IMR-90 (cell line): Measurements from ENCODE around the gene TCERG1L. TPM values are rescaled to one million over a fixed set of nuclear protein-coding genes. Genes with fewer than 3 reads are reported as not detected.

Source experiments
- ATAC-seq: fragments of 200-7000 bp; cut with Tn5 transposase; 2 replicates; pipeline ENCODE4 v1.9.1; 2020; ENCODE audit warnings: low read depth, mild to moderate bottlenecking, moderate library complexity
- BruUV-seq: library from RNA; stranded (reverse); fragments of 400-500 nt; replicated peaks from 2 replicates; lab custom pipeline; 2021; lab: Mats Ljungman, UMichigan
- CTCF ChIA-PET: fragments of 300-600 bp; formaldehyde crosslinking; extraction: SDS; loops from one replicate; lab custom pipeline; 2021; ENCODE audit warnings: antibody characterized with exemption; lab: Yijun Ruan, JAX
- POLR2A ChIA-PET: fragments of 300-600 bp; sonication (Branson Sonifier 250); formaldehyde crosslinking; loops from one replicate; lab custom pipeline; 2022; ENCODE audit warnings: antibody characterized with exemption; ENCODE audit not compliant: unreplicated experiment; lab: Charles Lee
- DNase-seq: peaks from one replicate; pipeline ENCODE4 v3.0.0; 2013
- H2AFZ ChIP-seq: replicated peaks from 2 replicates; pipeline ENCODE3; 2013; ENCODE audit warnings: low read length, mild to moderate bottlenecking; ENCODE audit not compliant: poor library complexity
- H2AK5ac ChIP-seq: 2 replicates; pipeline ENCODE4 v1.6.1; 2013; ENCODE audit warnings: low read depth, low read length, inconsistent platforms
- H2AK9ac ChIP-seq: replicated peaks from 2 replicates; pipeline ENCODE3; 2013; ENCODE audit warnings: mild to moderate bottlenecking, low read depth, low read length, moderate library complexity; ENCODE audit not compliant: poor library complexity
- H2BK120ac ChIP-seq: 2 replicates; pipeline ENCODE4 v1.6.1; 2013; ENCODE audit warnings: low read depth, low read length, inconsistent platforms
- H2BK15ac ChIP-seq: 3 replicates; pipeline ENCODE4 v1.6.1; 2013; ENCODE audit warnings: low read depth, low read length, inconsistent platforms
- H2BK20ac ChIP-seq: 2 replicates; pipeline ENCODE4 v1.6.1; 2013; ENCODE audit warnings: low read depth, mild to moderate bottlenecking, inconsistent platforms, low read length, moderate library complexity
- H2BK5ac ChIP-seq: 2 replicates; pipeline ENCODE4 v1.6.1; 2013; ENCODE audit warnings: mild to moderate bottlenecking, low read depth, low read length, inconsistent platforms; ENCODE audit not compliant: poor library complexity, severe bottlenecking
- H3K14ac ChIP-seq: replicated peaks from 2 replicates; pipeline ENCODE4 v1.6.1; 2013; ENCODE audit warnings: low read depth, low read length, inconsistent platforms
- H3K18ac ChIP-seq: 2 replicates; pipeline ENCODE4 v1.6.1; 2013; ENCODE audit warnings: low read depth, low read length, control low read depth
- H3K23ac ChIP-seq: 2 replicates; pipeline ENCODE4 v1.6.1; 2013; ENCODE audit warnings: low read depth, low read length, inconsistent platforms
- H3K27ac ChIP-seq: 2 replicates; pipeline ENCODE4 v1.5.1; 2013; ENCODE audit warnings: mild to moderate bottlenecking, control low read depth, low read length; ENCODE audit not compliant: insufficient read depth
- H3K27me3 ChIP-seq: 2 replicates; pipeline ENCODE4 v1.6.1; 2013; ENCODE audit warnings: low read length; ENCODE audit not compliant: control insufficient read depth, insufficient read depth
- H3K36me3 ChIP-seq: 2 replicates; pipeline ENCODE4 v1.6.1; 2013; ENCODE audit warnings: low read length, mixed read lengths; ENCODE audit not compliant: control insufficient read depth, insufficient read depth
- H3K4ac ChIP-seq: 2 replicates; pipeline ENCODE4 v1.6.1; 2013; ENCODE audit warnings: low read depth, low read length, inconsistent platforms
- H3K4me1 ChIP-seq: 2 replicates; pipeline ENCODE4 v1.6.1; 2013; ENCODE audit warnings: low read length, mixed read lengths; ENCODE audit not compliant: control insufficient read depth, insufficient read depth
- H3K4me2 ChIP-seq: 2 replicates; pipeline ENCODE4 v1.6.1; 2013; ENCODE audit warnings: low read depth, mild to moderate bottlenecking, control low read depth, low read length, moderate library complexity
- H3K4me3 ChIP-seq: 2 replicates; pipeline ENCODE4 v1.5.1; 2013; ENCODE audit warnings: low read depth, mild to moderate bottlenecking, control low read depth, low read length, moderate library complexity; ENCODE audit not compliant: insufficient read depth
- H3K56ac ChIP-seq: 2 replicates; pipeline ENCODE4 v1.6.1; 2013; ENCODE audit warnings: low read length, inconsistent platforms; ENCODE audit not compliant: insufficient read depth; ENCODE audit errors: extremely low read depth
- H3K79me1 ChIP-seq, 2 experiments: 2 replicates each; pipeline ENCODE4 v1.6.1; 2013; ENCODE audit warnings: low read length in 2 of 2, inconsistent platforms in 1 of 2, low read depth in 1 of 2
- H3K9ac ChIP-seq: 2 replicates; pipeline ENCODE4 v1.6.1; 2013; ENCODE audit warnings: low read depth, low read length, control low read depth
- H3K9me1 ChIP-seq: 2 replicates; pipeline ENCODE4 v1.6.1; 2013; ENCODE audit warnings: low read length, inconsistent platforms; ENCODE audit not compliant: insufficient read depth
- H3K9me3 ChIP-seq: 2 replicates; pipeline ENCODE4 v1.6.1; 2013; ENCODE audit warnings: low read length; ENCODE audit not compliant: control insufficient read depth, insufficient read depth
- H4K20me1 ChIP-seq: 2 replicates; pipeline ENCODE4 v1.6.1; 2013; ENCODE audit warnings: low read length, inconsistent platforms; ENCODE audit not compliant: insufficient read depth
- H4K5ac ChIP-seq: 2 replicates; pipeline ENCODE4 v1.6.1; 2013; ENCODE audit warnings: mild to moderate bottlenecking, low read depth, low read length, control low read depth
- H4K8ac ChIP-seq, 2 experiments: 2 replicates each; pipeline ENCODE4 v1.6.1; 2013; ENCODE audit warnings: low read depth in 2 of 2, low read length in 2 of 2, control low read depth in 1 of 2, inconsistent platforms in 1 of 2
- H4K91ac ChIP-seq: 2 replicates; pipeline ENCODE4 v1.6.1; 2013; ENCODE audit warnings: low read depth, low read length, inconsistent platforms; ENCODE audit not compliant: insufficient read depth
- BHLHE40 ChIP-seq: fragments of 150-350 bp; IDR thresholded peaks from 2 replicates; pipeline ENCODE4 v1.6.1; 2016; ENCODE audit warnings: mild to moderate bottlenecking, low read depth, low read length
- CEBPB ChIP-seq: IDR thresholded peaks from 2 replicates; pipeline ENCODE4 v1.6.1; 2012; ENCODE audit warnings: low read depth, low read length, improper control_type of control experiment
- CTCF ChIP-seq: conservative IDR thresholded peaks from 2 replicates; pipeline ENCODE4 v1.5.1; 2012; ENCODE audit warnings: mild to moderate bottlenecking, low read depth, low read length, improper control_type of control experiment
- MAFK ChIP-seq: IDR thresholded peaks from 2 replicates; pipeline ENCODE4 v1.6.1; 2012; ENCODE audit warnings: low read depth, low read length, improper control_type of control experiment
- MXI1 ChIP-seq: IDR thresholded peaks from 2 replicates; pipeline ENCODE4 v1.6.1; 2012; ENCODE audit warnings: low read depth, mild to moderate bottlenecking, low read length, moderate library complexity, borderline replicate concordance
- SMC3 ChIP-seq: fragments of 150-350 bp; IDR thresholded peaks from 2 replicates; pipeline ENCODE4 v1.6.1; 2016; ENCODE audit warnings: low read depth, mild to moderate bottlenecking, antibody characterized with exemption, low read length, moderate library complexity
- WGBS, 2 experiments: methylation state at CpG; one replicate each; pipeline versions ENCODE4 v1.1.5 to v1.1.7; 2013; ENCODE audit warnings: missing lambda C conversion rate in 2 of 2; ENCODE audit not compliant: insufficient read length in 1 of 2; ENCODE audit errors: extremely low coverage in 2 of 2; 5-methylcytosine and 5-hydroxymethylcytosine counted together
- dilution Hi-C: fragments of 300-500 bp; cut with HindIII; formaldehyde crosslinking; loops from one replicate; pipeline ENCODE4 v1.14.3; 2018; ENCODE audit warnings: low sequenced_read_pairs; ENCODE audit not compliant: unreplicated experiment
- in situ Hi-C: fragments of 300-500 bp; cut with MboI; formaldehyde crosslinking; loops from 3 replicates; pipeline ENCODE4 v1.14.3; 2019; ENCODE audit warnings: low sequenced_read_pairs, inconsistent platforms, mixed read lengths
- intact Hi-C: fragments of 100-400 bp; cut with micrococcal nuclease; formaldehyde crosslinking; loops from 2 replicates; pipeline ENCODE4 v1.10.0; 2022
- polyA plus RNA-seq, 3 experiments: library from polyadenylated mRNA; depleted of rRNA; stranded (reverse); fragments of >200 nt; gene quantifications; 2 replicates each; pipeline ENCODE4 v1.2.3, GENCODE V29; 2012; ENCODE audit warnings: low replicate concordance in 1 of 3
- total RNA-seq: library from RNA; depleted of rRNA; stranded (reverse); fragments of >200 nt; gene quantifications from 2 replicates; pipeline ENCODE4 v1.2.3, GENCODE V29; 2012
- TF ChIP-seq, protein P1 (sequence below): fragments of 150-350 bp; IDR thresholded peaks from 2 replicates; pipeline ENCODE4 v1.6.1; 2016; ENCODE audit warnings: low read depth, mild to moderate bottlenecking, low read length, moderate library complexity, borderline replicate concordance

Gene TCERG1L
- total and polyA plus RNA-seq, 2 of the 4 experiments (the other 2 are of a cell fraction), result not detected

DNA sequence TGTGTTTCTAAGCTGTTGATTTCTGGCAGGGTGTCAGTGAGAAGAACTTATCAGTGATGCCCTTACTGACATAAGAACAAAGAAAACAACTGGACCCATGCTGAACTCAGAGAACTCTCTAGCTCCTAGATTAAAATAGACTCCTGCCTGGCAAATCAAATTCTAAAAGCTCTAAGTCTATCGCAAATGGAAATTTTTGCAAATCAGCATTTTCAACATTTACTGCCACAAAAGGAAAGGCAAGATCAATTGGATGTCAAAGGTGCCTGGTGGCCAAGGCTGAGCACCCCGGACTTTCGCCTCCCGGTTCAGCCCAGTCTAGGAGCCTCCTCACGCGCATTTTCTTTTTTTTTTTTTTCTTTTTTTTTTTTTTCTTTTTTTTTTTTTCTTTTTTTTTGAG is 251.6 kb downstream of the TCERG1L start:
- Histone ChIP-seq H3K14ac (no peak overlapping the region), H3K79me1 (no peaks in the 10 kb centered on the region), H3K9me1 (no peaks in the 10 kb centered on the region), H3K4me3 (no peak overlapping the region), H3K56ac (no peak overlapping the region), H4K8ac (no peak overlapping the region), H2BK20ac (no peak overlapping the region), H2AFZ (no peak overlapping the region), H3K18ac (no peak overlapping the region), H4K5ac (no peak overlapping the region), H2BK120ac (no peak overlapping the region), H2BK5ac (no peak overlapping the region), H3K36me3 (no peaks in the 10 kb centered on the region), H3K4ac (no peak overlapping the region), H2AK9ac (no peak overlapping the region), H4K20me1 (no peaks in the 10 kb centered on the region), H3K9me3 (peaks cover 29% of the 10 kb centered on the region), H3K4me2 (no peak overlapping the region), H3K27ac (no peak overlapping the region), H3K4me1 (no peaks in the 10 kb centered on the region), H3K27me3 (no peaks in the 10 kb centered on the region), H2AK5ac (no peak overlapping the region), H2BK15ac (no peak overlapping the region), H4K91ac (no peak overlapping the region), H3K23ac (no peak overlapping the region), H3K9ac (no peak overlapping the region)
- in situ Hi-C loops (no loop called here), dilution Hi-C loops (no loop called here), intact Hi-C loops (no loop called here)
- WGBS, 2 experiments, result no CpG with 5 or more reads among the region's 6 CpGs
- ChIA-PET CTCF (no interaction called here), POLR2A (no interaction called here)
- no TSS peak for BruUV-seq
- ATAC-seq, result no peak
- DNase-seq, result no peak
- TF ChIP-seq, protein P1, sequence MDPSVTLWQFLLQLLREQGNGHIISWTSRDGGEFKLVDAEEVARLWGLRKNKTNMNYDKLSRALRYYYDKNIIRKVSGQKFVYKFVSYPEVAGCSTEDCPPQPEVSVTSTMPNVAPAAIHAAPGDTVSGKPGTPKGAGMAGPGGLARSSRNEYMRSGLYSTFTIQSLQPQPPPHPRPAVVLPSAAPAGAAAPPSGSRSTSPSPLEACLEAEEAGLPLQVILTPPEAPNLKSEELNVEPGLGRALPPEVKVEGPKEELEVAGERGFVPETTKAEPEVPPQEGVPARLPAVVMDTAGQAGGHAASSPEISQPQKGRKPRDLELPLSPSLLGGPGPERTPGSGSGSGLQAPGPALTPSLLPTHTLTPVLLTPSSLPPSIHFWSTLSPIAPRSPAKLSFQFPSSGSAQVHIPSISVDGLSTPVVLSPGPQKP, result no peak
- TF ChIP-seq SMC3 (no peak), CEBPB (no peak), CTCF (no peak), BHLHE40 (no peak), MXI1 (no peak), MAFK (peak; percentile 37; the same call in 1 of the 2 replicates)
